Measurements from ENCODE around the gene INPP5J.

Gene INPP5J

DNA sequence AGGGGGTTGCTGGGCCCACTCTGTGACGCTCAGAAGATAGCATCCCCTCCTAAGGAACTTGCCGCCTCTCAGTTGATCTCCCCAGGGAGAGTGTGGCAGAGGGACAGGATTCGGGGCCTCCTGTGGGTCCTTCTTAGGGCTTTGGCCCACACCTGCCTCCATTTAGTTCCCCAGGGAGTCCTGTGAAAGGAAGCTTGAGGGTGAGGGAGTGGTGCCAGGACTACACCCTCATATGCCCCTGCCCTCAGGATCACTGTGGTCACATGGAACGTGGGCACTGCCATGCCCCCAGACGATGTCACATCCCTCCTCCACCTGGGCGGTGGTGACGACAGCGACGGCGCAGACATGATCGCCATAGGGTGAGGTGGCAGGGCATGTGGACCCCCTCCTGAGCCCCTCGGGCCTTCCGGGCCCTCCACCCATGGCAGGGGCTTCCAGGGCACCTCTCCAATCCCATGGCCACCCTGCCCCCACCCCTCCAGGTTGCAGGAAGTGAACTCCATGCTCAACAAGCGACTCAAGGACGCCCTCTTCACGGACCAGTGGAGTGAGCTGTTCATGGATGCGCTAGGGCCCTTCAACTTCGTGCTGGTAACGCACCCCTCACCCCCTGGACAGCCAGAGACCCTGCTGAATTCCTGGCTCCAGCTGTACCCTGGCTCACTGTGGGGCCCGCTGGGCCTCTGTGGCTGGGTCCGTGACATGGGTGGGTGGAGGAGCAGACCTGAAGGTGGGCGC, 3.5 kb downstream of the INPP5J start:
- DNase-seq: no peak

DNA sequence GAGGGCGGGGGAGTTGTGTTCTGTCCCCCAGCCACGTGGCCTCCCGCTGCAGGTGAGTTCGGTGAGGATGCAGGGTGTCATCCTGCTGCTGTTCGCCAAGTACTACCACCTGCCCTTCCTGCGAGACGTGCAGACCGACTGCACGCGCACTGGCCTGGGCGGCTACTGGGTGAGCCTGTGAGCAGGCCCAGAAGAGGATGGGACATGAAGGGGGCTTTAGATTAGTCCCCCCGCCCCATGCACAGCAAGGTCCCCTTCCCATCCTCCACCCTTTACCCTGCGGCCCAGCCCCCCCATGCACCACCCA, 4.1 kb downstream of the INPP5J start:
- DNase-seq: no peak

DNA sequence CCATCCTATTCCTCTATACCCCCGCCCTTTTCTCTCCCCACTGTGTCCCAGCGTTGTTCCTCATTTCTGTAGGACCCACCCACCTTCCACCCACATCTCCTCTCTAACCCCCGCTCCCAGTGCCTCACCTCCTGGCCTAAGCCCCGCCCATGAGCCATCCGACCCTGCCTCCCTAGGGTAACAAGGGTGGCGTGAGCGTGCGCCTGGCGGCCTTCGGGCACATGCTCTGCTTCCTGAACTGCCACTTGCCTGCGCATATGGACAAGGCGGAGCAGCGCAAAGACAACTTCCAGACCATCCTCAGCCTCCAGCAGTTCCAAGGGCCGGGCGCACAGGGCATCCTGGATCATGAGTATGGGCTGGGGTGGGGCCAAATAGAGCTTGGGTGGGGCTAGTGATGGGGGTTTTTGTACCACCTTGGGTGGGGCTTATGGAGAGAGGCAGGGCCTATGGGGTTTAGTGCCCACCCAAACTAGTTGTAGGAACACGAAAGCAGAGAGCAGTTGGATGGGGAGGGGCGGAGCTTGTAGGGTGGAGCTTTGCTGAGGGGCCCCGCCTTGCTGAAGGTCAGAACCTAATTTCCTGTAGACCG, 4.5 kb downstream of the INPP5J start:
- DNase-seq: no peak

DNA sequence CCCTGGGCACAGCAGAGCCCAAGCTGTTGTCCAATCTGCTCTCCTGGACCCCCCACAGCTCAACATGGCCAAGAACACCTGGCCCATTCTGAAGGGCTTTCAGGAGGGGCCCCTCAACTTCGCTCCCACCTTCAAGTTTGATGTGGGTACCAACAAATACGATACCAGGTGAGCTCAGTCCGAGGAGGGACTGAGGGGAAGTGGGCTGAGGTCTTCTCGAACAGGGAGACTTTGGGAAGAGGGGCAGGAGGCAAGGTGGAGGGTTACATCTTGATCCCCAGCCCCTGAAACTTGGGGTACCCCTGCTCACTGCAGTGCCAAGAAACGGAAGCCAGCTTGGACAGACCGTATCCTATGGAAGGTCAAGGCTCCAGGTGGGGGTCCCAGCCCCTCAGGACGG, 5.4 kb downstream of the INPP5J start:
- DNase-seq: no peak

DNA sequence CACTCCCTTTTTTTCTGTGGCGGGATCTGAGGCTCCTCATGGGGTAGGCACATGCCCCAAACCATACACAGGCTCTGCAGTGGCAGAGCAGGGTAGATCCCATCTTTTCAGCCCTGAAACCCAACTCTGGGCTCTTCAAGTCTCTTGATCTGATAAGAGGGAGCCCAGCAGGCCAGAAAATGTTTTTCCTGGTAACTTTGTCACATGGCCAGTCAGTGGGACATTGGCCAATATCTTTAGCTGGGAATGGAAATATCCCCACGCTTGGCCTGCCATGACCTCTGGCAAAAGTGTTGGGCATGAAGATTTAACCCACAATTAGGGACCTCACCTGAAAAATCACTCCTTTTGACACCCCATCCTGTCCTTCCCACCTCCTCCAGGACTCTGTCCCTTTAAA, 8.1 kb downstream of the INPP5J start:
- DNase-seq: no peak

DNA sequence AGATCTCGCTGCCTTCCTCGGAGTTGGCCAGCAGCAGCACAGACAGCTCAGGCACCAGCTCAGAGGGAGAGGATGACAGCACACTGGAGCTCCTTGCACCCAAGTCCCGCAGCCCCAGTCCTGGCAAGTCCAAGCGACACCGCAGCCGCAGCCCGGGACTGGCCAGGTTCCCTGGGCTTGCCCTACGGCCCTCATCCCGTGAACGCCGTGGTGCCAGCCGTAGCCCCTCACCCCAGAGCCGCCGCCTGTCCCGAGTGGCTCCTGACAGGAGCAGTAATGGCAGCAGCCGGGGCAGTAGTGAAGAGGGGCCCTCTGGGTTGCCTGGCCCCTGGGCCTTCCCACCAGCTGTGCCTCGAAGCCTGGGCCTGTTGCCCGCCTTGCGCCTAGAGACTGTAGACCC, 11.1 kb downstream of the INPP5J start:
- DNase-seq: no peak

DNA sequence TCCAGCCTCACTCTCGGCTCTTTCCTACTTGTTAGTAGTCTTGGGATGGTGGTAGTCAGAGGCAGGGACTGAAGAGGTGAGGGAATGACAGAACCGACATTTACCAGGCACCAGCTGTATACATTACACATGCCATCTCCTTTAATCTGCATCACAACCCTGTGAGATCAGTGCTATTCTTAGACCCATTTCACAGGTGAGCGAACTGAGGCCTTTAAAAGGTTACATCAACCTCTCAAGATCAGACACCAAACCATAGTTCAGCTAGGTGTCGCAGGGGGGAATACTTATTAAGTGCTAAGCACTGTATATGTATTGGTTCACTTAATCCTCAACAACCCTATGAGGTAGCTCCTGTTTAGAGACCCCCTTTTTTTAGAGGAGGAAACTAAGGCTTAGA, 11.9 kb downstream of the INPP5J start:
- DNase-seq: no peak

DNA sequence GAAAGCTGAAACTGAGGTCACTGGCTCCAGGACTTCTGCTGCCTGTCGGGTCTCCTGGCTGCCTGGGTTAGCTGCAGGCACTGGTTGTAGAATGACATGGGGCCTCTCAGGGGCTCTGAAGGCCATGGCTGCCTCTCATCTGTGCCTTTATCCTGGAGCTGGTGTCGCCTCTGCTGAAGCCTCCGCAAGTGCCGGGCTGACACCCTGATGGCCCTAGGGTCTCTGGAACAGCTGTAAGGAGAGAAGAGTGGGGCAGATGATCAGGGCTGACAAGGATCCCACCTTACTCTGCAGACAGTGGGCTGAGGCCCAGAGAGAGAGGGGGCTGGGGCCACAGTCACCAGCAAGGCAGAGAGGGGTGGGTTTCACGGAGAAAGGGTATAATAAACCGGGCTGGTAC, 12.9 kb downstream of the INPP5J start:
- DNase-seq: no peak

DNA sequence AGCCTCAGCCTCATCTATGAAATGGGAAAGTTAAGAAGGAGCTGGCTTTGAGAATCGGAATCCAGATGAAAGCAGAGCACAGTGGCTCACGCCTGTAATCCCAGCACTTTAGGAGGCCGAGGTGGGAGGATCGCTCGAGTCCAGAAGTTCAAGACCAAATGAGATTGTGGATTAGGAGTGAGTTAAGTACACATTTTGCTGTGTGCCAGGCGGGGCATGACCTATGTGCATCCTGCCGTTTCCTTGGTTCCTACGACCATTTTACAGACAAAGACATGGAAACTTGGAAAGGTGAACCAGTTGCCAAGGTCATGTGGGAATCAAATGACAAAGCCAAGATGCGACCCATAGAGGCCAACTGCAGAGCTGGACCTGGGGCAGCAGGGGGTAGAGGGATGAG, 13.4 kb downstream of the INPP5J start:
- no peak for DNase-seq

DNA sequence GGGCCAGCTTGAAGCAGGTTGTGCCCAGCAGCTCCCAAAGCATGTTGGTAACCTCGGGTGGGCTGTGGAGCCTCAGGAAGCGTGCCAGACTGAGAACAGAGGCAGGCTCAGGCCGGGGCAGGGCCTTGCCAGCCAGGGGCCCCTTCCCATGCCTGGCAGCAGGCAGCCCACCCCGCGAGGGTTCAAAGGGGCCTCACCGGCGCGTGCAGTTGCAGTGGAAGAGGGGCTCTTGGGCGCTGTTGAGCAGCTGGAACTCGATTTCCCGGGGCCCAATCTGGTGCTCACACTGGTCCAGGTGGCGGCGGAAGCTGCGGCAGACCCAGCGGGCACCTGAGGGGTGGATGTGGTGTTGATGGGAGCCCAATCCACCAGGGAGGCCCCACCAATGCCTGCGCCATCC, 13.9 kb downstream of the INPP5J start:
- DNase-seq: no peak

DNA sequence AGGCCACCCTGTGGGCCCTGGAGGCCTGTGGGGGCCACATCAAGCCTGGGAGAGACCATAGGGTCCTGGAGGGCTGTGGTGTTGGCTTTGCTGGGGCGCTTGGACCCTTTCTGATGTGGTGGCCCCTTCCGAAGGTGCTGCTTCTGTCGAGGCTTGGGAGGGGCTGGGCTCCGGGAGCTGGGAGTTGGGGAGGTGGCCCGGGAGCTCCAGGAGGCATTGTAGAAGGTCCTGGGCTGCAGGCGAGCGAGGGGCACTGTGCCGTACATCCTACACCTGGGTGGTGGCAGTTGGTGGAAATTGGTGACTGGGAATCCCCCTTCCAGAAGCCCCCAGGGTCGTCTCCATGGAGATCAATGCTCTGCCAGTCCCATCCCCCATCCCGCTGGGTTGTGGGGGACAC, 15.0 kb downstream of the INPP5J start:
- DNase-seq: no peak

DNA sequence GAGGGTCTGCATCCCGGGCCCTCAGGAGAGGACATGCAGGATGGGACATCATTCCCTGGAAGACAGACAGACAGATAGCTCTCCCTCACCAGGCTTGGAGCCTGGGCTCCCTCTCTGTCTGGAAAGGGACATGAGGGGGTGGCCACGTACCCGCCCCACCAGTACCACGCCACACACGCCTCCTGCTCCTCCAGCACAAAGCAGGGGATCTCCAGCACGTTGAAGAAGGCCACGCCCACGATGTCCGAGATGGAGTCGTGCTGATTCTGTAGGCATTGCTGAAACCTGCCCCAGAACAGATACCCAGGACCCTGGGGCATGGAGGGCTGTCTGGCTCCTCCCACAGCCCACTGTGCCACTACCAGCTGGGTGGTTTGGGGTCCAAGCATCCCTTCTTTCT, 15.4 kb downstream of the INPP5J start:
- no peak for DNase-seq

DNA sequence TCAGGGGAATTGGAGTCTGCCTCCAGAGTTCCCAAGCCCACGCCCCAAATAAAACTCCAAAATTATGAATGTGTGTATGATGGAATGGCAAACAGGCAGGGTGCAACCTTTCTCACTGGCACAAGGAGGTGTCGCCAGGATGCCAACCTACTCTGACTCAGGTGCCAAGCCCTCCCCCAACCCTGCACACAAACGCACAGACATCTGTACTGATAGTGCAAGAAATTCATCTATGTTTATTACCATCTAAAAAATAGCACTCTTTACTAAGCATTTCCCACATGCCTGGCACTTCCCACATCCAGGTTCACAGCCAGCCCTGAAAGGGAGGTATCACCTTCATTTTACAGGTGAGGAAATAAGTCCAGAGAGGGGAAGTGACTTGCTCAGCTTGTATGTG, 16.3 kb downstream of the INPP5J start:
- DNase-seq: no peak

DNA sequence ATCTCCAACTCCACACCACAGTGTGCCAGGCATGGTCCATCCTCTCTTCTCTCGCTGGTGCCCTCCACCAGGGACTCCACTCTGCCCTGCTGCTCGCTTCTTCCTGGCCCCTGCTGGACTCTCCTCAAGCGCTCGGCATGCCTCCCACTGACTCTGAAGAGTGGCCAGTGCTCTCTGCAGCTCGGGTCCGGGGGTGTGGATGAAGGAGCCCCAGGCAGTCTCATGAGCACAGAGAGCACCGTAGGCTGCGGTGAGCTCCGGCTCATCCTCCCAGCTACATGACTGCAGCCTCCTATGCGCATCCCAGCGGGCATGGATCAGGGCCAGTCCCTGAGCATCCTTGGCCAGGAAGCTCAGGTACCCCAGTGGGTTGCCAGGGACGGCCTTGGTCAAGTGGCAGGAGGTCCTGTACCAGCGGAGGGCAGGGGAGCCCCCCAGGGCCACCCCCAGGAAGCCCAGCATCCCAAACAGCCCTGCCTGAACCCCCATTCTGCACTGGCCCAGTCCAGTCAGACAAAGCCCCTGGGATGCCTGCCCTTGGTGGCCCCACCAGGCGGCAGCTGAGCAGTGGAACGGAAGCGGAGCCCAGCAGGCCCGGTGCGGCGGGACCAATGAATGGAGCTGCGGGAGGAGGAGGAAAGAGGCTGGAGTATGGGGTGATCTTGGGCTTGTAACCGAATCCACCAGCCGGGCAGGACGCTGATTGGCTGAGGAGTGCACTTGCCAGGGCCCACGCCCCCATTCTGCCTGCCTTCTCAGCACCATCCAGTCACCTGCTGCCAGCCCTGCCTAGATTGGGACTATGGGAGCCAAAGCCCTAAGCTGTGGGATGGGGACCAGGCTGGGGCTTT, 17.3 kb downstream of the INPP5J start, which contains the start of gene PLA2G3:
Gene PLA2G3, minus strand, starts transcription at position 643 of the 851 bp plus-strand sequence. Its CDS starts 154 bp downstream, at position 489.
- no peak for DNase-seq

DNA sequence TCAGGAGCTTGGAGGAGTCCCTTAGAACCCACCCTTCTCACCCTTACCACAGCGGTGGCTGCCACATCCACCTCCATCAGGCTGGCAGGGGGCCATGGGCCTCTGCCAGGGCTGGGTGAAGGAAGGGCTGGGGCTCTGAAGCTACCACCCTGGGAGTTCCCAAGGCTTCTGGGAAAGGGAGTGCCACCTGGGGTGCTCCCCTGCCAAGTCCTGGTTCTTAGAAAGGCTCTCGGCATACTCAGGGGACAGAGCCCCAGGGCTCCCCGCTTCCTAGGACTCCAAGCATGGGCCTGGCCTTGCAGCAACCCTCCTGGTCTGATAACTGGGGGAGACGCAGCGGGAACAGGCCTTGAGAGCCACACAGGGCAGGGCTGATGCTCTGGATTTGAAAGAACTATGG, 18.0 kb downstream of the INPP5J start:
- DNase-seq: no peak

DNA sequence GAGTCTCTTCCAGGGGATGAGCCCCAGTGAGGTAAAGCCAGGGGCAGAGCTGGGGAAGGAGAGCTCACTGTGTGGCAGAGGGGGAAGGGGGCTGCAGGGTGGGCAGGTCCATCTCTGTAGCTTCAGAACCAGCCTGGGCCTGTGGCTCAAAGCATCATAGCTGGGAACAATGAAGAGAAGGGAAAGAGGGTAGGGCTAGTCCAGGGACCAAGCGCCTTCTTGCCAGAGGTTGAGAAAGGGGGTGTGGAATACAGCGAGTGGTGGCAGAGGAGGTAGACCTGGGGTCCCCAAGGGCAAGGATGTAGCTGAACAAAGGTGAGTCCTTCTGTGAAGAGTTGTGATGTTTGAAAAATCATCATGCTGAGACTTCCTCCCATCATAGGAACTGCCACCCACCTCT, 18.8 kb downstream of the INPP5J start:
- no peak for DNase-seq

DNA sequence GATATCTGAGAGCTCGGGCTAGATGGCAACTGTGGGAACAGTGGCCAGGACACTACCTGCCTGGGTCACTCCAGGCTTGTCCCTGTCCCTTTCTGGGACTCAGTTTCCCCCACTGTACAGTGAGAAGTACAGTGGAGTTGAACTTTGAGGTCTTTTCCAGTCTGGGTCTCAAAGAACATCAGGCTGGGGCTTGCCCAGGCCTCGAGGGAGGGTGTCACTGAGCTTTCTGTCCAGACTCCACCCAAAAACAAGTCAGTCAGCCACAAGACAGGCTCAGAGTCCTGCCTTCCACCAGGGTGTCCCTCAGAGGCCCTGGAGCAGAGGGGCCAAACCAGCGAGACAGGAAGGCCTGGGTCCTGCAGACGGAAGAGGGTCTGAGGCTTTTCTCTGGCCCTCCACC, 19.5 kb downstream of the INPP5J start:
- no peak for DNase-seq

DNA sequence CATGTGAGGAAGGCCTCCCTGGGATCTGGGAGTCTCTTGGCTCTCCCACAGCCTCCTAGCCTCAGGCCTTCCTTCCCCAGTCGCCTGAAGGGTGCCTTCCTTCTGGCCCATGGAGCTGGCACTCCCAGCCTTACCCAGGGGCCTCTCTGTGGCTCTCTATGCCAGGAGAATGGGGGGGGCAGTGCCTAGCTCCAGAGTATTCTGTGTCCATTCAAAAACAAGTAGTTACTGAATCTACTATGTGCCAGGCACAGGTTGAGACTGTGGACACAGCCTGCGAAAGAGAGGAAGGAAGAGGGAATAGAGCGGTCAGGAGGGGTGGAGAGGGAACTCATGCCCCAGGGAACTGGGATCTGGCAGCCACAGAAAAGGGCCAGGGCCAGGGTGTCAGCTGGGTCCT, 20.3 kb downstream of the INPP5J start:
- DNase-seq: no peak

DNA sequence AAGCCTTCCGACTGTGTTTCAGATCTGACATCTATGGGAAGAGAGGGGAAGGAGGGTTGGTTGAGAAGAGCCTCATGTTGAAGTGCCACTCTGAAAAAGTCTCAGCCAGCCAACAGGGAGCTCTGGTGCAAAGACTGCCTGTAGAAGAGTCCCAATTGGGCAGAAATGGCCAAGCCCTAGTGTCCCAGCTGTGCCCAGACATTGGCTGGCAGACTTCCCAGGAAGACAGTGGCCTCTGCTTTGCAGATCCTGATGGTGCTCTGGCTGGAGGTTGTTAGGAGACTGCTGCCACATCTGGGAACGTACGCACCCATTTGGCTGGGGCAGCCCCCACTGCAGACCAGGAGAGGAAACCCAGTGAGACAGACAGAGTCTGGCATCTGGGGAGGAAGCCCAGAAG, 20.8 kb downstream of the INPP5J start:
- DNase-seq: no peak

DNA sequence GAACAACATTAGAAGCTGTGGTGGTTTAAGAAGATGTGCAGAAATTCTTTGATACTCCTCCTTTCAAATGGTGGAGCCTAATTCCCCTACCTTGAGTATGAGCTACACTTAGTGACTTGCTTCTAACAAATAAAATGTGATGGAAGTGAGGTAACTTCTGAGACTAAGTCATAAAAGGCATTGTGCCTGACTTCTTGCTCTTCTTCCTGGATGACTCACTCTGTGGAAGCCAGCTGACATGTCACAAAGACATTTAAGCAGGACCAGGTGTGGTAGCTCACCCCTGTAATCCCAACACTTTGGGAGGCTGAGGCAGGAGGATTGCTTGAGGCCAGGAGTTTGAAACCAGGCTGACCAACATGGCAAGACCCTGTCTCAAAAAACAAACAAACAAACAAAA, 21.5 kb downstream of the INPP5J start:
- no peak for DNase-seq

DNA sequence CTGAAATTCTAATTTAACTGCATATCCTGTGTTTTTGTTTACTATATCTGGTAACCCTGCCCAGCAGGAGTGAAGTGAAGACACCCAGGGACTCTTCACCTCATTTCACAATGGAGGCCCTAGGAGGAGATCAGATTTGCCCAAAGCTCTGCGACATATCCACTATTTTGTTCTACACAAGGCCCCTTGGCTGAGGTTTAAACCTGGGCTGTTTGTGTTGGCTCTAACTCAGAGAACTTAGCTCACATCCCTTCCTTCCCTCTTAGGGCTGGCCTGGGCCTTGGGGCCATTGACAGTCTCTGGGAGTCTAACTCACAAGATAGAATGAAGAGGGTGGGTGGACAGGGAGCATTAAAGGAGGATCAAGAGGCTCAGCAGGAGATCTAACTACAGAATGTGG, 25.7 kb downstream of the INPP5J start:
- no peak for DNase-seq

DNA sequence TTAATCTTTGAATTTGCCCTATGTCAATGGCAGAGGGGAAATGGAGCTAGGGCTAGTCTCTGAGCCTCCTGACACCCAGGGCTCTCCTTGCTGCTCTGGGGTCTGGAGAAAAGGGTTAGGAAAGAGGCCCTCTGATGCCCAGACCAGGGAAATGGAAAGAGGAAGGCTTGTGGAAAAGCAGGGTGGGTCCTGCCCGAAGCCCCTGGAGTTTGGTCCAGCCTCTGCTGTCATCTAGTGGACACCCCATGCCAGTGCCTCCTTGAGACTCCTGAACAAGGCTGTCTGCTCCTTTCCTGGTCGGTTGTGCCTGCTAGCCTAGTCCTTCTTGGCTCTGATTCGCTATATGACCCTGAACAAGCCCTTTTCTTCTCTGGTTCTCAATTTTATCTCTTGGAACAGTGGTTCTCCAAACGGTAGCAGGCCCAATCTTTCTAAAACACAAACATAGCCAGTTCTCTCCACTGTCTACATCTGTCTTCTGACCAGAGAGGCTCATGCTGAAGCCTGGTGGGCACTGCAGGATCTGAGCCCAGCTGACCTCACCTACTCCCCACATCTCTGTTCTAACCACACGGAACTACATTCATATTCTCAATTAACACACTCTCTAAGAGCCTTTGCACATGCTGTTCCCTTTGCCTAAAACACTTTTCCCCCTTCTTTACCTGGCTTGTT, 26.3 kb downstream of the INPP5J start:
- no peak for DNase-seq

DNA sequence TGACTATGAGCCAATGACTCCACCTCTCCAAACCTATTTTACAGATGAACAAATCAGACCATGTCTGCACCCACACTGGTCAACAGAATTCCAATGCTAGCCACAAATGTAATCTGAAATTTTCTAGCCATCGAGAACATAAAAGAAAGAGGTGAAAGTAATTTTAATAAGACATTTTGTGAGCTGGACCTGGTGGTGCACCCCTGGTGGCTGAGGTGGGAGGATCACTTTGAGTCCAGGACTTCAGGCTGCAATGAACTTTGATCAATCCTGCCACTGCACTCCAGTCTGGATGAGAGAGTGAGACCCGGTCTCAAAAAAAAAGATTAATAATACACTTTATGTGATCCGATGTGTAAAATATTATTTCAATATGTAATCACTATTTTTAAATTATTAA, 27.8 kb downstream of the INPP5J start:
- DNase-seq: no peak

DNA sequence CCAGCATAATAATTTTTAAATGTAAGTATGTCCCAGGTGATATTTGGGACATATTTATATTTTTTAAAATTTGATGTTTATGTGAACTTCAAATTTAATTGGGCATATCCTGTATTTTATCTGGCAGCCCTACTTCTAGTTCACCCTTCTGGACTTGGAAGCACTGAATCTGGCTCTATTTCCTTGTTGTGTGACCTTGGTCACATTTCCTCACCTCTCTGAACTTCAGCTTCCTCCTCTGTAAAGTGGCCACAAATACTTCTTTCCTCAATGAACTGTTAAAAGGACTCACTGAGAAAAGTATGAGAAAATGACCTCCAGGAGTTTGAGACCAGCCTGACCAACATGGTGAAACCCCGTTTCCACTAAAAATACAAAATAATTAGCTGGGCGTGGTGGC, 29.1 kb downstream of the INPP5J start:
- no peak for DNase-seq
